K562 treated with DMSO at 1 percent for 48 hours (cell line): Measurements from ENCODE around the gene MS4A1. TPM values are rescaled to one million over a fixed set of nuclear protein-coding genes. Genes with fewer than 3 reads are reported as not detected.

Source experiments
- total RNA-seq: library from RNA; unstranded; fragments of 300-600 nt; gene quantifications from 2 replicates; pipeline ENCODE4 v1.2.3, GENCODE V29; 2022; ENCODE audit warnings: low replicate concordance; ENCODE audit errors: extremely low read depth

MS4A1 gene
- not detected in 2 replicates for total RNA-seq

DNA sequence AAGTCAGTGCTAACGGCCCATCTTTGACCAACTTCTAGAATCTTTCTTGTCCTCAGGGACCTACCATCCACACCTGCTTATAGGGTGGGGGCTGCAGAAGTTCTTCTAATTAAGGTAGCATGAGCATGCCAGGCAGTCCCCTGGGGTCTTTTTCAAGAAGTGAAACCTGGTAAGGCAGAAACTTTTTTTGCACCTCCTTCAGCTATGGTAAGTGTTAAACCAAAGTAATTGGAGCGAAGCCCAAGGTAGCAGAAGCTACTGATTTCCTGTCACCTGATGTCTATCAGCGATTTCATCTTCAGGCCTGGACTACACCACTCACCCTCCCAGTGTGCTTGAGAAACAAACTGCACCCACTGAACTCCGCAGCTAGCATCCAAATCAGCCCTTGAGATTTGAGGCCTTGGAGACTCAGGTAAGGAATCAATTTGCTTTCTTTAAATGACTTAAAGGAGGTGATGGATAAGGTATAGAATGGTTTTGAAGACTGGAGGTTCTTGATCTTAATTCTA is at the start of gene MS4A1:
Gene MS4A1, plus strand, starts transcription at position 317 of the 512 bp plus-strand sequence. CDS start 6,528 bp downstream, outside the sequence.

DNA sequence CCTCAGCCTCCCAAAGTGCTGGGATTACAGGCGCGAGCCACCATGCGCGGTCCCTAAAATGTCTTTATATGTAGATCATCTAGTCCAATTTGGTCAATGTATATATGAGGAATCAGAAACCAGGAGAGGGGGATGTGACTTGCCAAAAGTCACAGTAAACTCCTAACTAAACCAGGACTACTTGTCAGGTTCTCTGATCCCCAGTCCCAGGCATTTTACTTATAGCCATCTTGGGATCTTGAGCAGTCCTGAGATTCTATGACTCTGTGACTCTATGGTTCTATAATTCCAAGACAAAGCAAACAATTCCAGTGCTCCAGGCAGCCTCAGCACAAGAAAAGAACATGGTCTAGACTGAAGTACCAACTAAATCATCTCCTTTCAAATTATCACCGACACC is 26.4 kb upstream of the MS4A1 start, which contains the start of gene MS4A5:
Gene MS4A5, plus strand, starts transcription at position 301 of the 400 bp plus-strand sequence. CDS start 103 bp downstream, outside the sequence.

DNA sequence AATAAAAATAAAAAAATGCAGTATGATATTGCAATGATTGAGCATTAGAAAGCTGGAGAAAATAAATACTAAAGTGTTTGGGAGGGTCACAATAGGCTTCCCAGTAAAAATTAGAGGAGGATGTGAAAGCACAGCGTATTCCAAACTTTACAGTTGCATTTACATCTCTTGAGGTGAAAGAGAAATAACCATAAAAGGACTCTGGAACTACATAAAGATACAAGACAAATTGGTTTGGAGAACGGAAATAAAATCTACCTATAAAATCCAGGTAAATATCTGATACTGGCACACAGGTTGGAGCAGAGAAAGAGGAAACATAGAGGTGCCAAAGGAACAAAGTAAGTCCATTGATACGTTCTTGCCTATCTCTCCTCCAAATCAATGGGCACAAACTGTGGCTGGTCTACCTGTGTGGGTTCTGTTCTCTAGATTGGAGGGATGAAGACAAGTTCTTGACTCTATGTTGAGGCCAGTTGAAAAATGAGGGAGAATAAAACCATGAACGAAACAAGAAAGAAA is 36.9 kb downstream of the MS4A1 start, which contains the start of gene MS4A12:
Gene MS4A12, plus strand, starts transcription at position 291 of the 522 bp plus-strand sequence. CDS start 4,541 bp downstream, outside the sequence.

DNA sequence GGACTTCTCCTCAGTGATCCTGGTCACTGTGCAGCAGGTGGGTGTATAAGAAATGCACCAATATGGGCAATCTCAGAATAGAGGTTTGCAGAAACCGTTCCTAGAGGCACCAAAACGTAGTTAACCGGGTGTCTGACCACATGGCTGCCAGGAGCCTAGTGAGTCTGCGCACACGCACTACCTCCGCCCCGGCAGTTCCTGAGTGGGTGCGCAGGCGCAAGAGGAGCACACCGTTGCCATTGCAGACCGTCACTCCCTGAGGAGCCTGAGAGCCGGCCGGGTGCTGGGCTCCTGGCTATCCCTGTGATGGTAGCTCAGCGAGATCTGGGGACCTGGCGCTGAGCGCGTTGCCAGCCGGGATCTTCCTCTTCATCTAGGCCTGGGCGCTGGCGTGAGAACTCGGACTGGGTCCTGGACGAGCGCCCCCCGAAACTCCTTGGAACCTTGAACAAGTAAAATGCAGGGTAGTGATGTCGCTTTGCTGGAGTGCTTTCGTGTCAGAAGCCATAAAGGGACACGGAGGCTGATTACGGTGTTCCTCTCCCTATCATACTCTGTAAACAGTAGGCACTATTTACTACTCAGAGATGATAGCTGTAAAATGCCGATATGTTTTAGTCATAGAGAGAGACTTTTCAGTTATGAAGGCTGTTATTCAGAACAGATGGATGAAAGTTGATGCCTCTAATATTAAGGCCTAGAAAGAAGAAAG is 59.7 kb downstream of the MS4A1 start, which contains the start of gene MS4A13:
Gene MS4A13, plus strand, starts transcription at position 249 of the 712 bp plus-strand sequence. CDS start 2,692 bp downstream, outside the sequence.

Other genes with a start within 250 kb of the MS4A1 start
- not detected in 2 replicates for gene MS4A4E, start 212.7 kb upstream of the MS4A1 start, total RNA-seq
- not detected in 2 replicates for gene MS4A4A, start 175.2 kb upstream of the MS4A1 start, total RNA-seq
- gene MS4A6E, start 128.6 kb upstream of the MS4A1 start, total RNA-seq = not detected in 2 replicates
- gene MS4A7, start 77.3 kb upstream of the MS4A1 start, total RNA-seq = not detected in 2 replicates
- not detected in 2 replicates for gene MS4A14, start 59.4 kb upstream of the MS4A1 start, total RNA-seq
- not detected in 2 replicates for gene MS4A5, start 26.3 kb upstream of the MS4A1 start, total RNA-seq
- not detected in 2 replicates for gene MS4A12, start 36.9 kb downstream of the MS4A1 start, total RNA-seq
- gene MS4A13, start 59.5 kb downstream of the MS4A1 start, total RNA-seq = not detected in 2 replicates
- gene MS4A8, start 243.8 kb downstream of the MS4A1 start, total RNA-seq = not detected in 2 replicates